HG03354 (cell line): Measurements from ENCODE around the gene PYCARD.
"Not testable (repeated sequence)": the region's sequence is repeated elsewhere in the genome, so short reads cannot be mapped to it uniquely, and the experiment has no call there.

Experiments used
- ATAC-seq: cut with Tn5 transposase; IDR thresholded peaks from one replicate; pipeline ENCODE4 v1.9.1; 2021; ENCODE audit warnings: mild to moderate bottlenecking; ENCODE audit not compliant: unreplicated experiment, poor library complexity, severe bottlenecking

The PYCARD gene

DNA sequence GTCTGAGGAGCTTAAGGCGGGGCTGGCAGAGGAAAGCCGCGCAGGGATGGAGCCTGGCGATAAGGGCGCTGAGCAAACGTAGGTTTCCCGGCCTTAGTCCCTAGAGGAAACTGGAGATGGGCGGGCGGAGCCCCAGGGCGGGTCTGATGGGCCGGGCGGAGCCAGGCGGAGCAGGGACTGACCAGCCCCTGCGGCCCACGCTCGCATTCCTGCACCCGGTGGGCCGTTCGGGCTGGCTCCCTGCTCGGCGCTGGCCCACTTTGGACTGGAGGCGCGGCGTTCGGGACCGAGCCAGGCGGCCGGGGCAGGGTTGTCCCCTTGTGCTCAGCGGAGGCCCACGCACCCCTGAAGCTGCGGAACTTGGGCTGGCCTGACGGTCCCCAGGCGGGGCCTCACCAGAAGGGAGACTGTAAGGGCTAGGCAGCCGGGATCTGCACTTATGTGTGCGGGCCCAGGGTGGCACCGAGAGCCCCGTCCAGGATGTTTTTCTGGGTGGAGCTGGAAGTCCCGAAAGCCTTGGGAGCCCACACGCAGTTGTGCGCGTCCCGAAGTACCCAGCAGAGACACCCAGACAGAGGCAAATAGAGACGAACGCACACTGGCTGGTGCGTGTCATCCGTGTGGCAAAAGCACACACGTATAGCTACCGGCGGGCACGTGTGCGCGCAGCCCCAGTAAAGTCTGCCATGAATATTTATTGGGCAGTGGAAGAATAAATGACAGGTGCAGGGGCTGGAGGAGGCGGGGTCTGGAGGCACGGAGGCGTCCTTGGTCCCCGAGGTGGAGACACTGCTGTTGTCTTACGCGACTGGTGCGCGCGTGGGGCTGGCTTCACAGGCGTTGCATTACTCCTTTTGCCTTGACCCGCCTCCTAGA is 13.0 kb upstream of the PYCARD start:
- no peak for ATAC-seq

GRCh38 chr16:31214708-31215286 is 12.2 kb upstream of the PYCARD start:
- no peak for ATAC-seq

GRCh38 chr16:31213877-31214707 is 11.5 kb upstream of the PYCARD start, which contains the start of gene TRIM72:
TSS of gene TRIM72 (plus strand) at chr16:31214119. CDS start at chr16:31214739, 620 bp downstream.
- no peak for ATAC-seq

GRCh38 chr16:31213342-31213741 is 10.8 kb upstream of the PYCARD start:
- ATAC-seq: no peak

GRCh38 chr16:31206776-31207175 is 4.2 kb upstream of the PYCARD start:
- ATAC-seq: no peak

- ATAC-seq: no peak
Observed at GRCh38 chr16:31204871-31205666, 2.5 kb upstream of the PYCARD start.

- ATAC-seq: peak; percentile 68
Observed at GRCh38 chr16:31201582-31202413, 762 bp downstream of the PYCARD start.

- no peak for ATAC-seq
Observed at GRCh38 chr16:31200821-31201568, 1.6 kb downstream of the PYCARD start.

DNA sequence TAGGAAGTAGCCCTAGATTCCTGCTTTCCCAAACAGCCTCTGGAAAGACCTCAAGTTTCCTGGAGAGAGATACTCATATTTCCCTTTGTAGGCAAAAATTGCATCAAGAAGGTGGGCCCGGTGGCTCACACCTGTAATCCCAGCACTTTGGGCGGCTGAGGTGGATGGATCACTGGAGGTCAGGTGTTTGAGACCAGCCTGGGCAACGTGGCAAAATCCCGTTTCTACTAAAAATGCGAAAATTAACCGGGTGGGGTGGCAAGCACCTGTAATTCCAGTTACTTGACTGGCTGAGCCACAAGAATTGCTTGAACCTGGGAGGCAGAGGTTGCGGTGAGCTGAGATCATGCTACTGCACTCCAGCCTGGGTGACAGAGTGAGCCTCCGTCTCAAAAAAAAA is 2.4 kb downstream of the PYCARD start:
- ATAC-seq: not testable (repeated sequence)

DNA sequence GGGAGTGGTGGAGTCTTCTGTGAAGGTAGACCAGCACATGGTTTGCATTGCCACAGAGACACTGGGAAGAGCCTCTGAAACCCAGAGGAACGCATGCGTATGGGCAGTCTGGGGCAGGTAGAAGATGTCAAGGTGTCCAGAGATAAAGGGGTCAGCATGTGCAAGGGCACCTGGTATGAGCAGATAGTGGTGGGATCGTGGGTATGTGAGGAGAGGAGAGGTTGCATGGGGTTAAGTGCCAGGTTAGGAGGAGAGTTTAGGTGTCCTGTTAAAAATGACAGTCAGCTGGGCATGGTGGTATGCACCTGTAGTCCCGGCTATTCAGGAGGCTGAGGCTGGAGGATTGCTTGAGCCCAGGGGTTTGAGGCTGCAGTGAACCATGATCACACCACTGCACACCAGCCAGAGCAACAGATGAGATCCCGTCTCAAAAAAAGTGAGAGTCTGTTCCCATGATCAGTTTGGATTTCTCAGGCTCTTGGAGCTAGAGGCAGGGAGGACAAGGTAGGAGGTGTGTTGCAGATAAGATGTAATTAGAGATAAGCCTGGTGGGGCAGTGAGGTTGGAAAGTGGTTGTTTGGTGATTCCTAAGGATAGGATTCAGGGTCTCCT is 3.0 kb downstream of the PYCARD start:
- no peak for ATAC-seq

GRCh38 chr16:31198207-31198882 is 4.2 kb downstream of the PYCARD start:
- ATAC-seq: no peak

DNA sequence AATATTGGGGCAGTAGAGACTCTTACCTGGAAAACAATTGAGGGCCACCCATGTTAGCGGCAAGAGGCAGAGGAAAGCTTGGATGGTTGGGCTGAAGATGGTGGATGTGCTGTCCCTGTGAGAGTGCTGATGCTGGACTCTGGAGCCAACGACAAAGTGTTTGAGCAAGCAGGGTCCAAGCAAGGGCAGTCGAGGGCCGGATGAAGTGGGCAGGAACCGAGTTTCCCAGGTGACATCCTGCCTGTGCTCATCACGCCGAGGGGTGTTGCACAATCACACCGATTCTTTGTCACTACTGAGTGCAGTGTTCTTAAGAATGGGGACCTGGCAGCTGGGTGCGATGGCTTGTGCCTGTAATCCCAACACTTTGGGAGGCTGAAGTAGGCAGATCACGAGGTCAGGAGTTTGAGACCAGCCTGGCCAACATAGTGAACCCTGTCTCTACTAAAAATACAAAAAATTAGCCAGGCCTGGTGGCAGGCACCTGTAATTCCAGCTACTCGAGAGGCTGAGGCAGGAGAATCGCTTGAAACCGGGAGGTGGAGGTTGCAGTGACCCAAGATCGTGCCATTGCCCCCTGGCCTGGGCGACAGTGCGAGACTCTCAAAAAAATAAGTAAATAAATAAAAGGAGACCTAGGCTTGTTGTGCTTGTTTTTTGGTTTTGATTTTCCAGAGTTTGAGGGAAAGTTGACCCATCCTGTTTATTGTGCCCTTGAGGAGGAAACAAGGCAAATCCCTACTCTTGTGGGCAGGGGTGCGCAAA is 6.1 kb downstream of the PYCARD start:
- ATAC-seq: no peak

DNA sequence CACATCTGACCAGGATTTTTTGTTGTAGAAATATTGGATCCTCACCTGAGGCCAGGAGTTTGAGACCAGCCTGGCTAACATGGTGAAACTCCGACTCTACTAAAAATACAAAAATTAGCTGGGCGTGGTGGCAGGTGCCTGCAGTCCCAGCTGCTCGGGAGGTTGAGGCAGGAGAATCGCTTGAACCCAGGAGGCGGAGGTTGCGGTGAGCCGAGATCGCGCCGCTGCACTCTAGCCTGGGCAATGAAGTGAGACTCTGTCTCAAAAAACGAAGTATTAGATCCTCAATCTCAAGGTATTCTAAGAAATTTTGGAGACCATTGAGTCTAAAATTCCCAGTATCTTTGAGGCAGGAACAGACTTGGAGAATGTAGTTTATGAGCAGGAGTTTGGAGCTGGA is 6.7 kb downstream of the PYCARD start:
- not testable (repeated sequence) for ATAC-seq

DNA sequence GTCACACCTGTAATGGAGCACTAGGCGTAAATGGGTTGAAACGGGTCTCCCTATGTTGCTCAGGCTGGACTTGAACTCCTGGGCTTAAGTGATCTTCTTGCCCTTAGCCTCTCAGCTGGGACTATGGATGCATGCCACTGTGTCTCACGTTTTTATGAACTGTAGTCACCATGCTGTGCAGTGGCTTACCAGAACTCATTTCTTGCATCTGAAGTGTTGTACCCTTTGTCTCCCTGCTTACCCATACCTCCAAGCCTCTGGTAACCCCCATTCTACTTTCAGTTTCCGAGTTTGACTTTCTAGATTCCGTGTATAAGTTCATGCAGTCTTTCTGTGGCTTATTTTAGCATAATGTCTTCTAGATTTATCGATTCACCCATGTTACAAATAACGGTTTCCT is 7.7 kb downstream of the PYCARD start:
- ATAC-seq: no peak

DNA sequence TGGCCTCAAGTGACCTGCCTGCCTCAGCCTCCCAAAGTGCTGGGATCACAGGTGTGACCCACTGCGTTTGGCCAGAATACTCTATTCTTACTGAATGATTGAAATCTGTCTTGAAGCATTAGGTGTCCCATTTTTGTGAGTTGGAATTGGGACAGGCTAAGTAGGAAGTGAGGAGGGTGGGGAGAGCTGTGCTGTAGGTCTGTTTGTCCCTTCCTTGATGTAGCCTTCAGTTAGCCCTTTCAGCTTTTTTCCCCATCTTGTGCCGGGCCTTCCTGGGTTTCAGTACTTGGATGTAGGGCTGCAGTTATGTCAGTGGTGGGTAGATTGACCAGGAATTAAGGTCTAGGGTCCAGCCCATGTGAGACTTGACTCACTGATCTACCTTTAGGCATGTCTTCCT is 8.7 kb downstream of the PYCARD start:
- no peak for ATAC-seq

GRCh38 chr16:31192856-31193642 is 9.5 kb downstream of the PYCARD start:
- no peak for ATAC-seq
